T-helper 2 cell treated with Interferon-gamma antibody and Interleukin-4, amounts not matched to agents 5 μg/mL and 100 μg/mL, for 36 hours (primary cell): ENCODE results near the gene NOTCH2.
A peak's percentile ranks its signal among the peaks of the same experiment; 100 is the strongest.

Experiments
- DNase-seq: peaks from one replicate; pipeline ENCODE4 v3.0.0; 2021; ENCODE audit warnings: low spot score
- H3K27ac Mint-ChIP-seq: one replicate; pipeline ENCODE4 v1.8.0; 2021; ENCODE audit warnings: mild to moderate bottlenecking, mixed read lengths
- H3K27me3 Mint-ChIP-seq: one replicate; pipeline ENCODE4 v1.8.0; 2021; ENCODE audit warnings: low read depth, mixed read lengths
- H3K36me3 Mint-ChIP-seq: one replicate; pipeline ENCODE4 v1.8.0; 2021; ENCODE audit warnings: low read depth, mixed read lengths
- H3K4me1 Mint-ChIP-seq: one replicate; pipeline ENCODE4 v1.8.0; 2021; ENCODE audit warnings: low read depth, mixed read lengths
- H3K4me3 Mint-ChIP-seq: one replicate; pipeline ENCODE4 v1.8.0; 2022; ENCODE audit warnings: mild to moderate bottlenecking, moderate library complexity, mixed read lengths
- H3K9me3 Mint-ChIP-seq: one replicate; pipeline ENCODE4 v1.8.0; 2021; ENCODE audit warnings: mixed read lengths

Gene NOTCH2

GRCh38 chr1:119885903-119886783, 183.3 kb downstream of the NOTCH2 start:
- Mint-ChIP-seq H3K4me1 (peaks cover 2% of the 10 kb centered on the region), H3K4me3 (no peak overlapping the region), H3K27ac (no peak overlapping the region), H3K27me3 (peaks cover 28% of the 10 kb centered on the region), H3K36me3 (peaks cover 5% of the 10 kb centered on the region), H3K9me3 (peaks cover 10% of the 10 kb centered on the region)
- peak; percentile 32 for DNase-seq

GRCh38 chr1:119884711-119885110, 184.8 kb downstream of the NOTCH2 start:
- peaks cover 5% of the 10 kb centered on the region for H3K36me3 Mint-ChIP-seq
- peaks cover 38% of the 10 kb centered on the region for H3K27me3 Mint-ChIP-seq
- H3K9me3 Mint-ChIP-seq = peaks cover 10% of the 10 kb centered on the region
- H3K27ac Mint-ChIP-seq = no peak overlapping the region
- DNase-seq = no peak
- no peaks in the 10 kb centered on the region for H3K4me1 Mint-ChIP-seq
- H3K4me3 Mint-ChIP-seq = no peak overlapping the region

GRCh38 chr1:119883826-119884225, 185.6 kb downstream of the NOTCH2 start:
- H3K9me3 Mint-ChIP-seq = peaks cover 7% of the 10 kb centered on the region
- peaks cover 5% of the 10 kb centered on the region for H3K36me3 Mint-ChIP-seq
- H3K4me1 Mint-ChIP-seq = no peaks in the 10 kb centered on the region
- H3K4me3 Mint-ChIP-seq = no peak overlapping the region
- DNase-seq = no peak
- H3K27me3 Mint-ChIP-seq = peaks cover 32% of the 10 kb centered on the region
- H3K27ac Mint-ChIP-seq = no peak overlapping the region

GRCh38 chr1:119882132-119883049, 187.1 kb downstream of the NOTCH2 start:
- Mint-ChIP-seq H3K4me3 (no peak overlapping the region), H3K27ac (no peak overlapping the region), H3K4me1 (no peaks in the 10 kb centered on the region), H3K27me3 (peaks cover 31% of the 10 kb centered on the region), H3K36me3 (no peaks in the 10 kb centered on the region), H3K9me3 (no peaks in the 10 kb centered on the region)
- no peak for DNase-seq

GRCh38 chr1:119879510-119880434, 189.7 kb downstream of the NOTCH2 start:
- no peak for DNase-seq
- no peak overlapping the region for H3K27ac Mint-ChIP-seq
- H3K4me1 Mint-ChIP-seq = no peaks in the 10 kb centered on the region
- H3K9me3 Mint-ChIP-seq = no peaks in the 10 kb centered on the region
- H3K4me3 Mint-ChIP-seq = no peak overlapping the region
- no peaks in the 10 kb centered on the region for H3K36me3 Mint-ChIP-seq
- H3K27me3 Mint-ChIP-seq = peaks cover 23% of the 10 kb centered on the region

- no peak overlapping the region for H3K27ac Mint-ChIP-seq
- H3K27me3 Mint-ChIP-seq = peaks cover 28% of the 10 kb centered on the region
- no peaks in the 10 kb centered on the region for H3K36me3 Mint-ChIP-seq
- no peak overlapping the region for H3K4me3 Mint-ChIP-seq
- H3K9me3 Mint-ChIP-seq = no peaks in the 10 kb centered on the region
- no peak for DNase-seq
- no peaks in the 10 kb centered on the region for H3K4me1 Mint-ChIP-seq
Measured at GRCh38 chr1:119878171-119878570, 191.3 kb downstream of the NOTCH2 start.

- DNase-seq = no peak
- Mint-ChIP-seq H3K4me1 (peaks cover 5% of the 10 kb centered on the region), H3K27me3 (peaks cover 28% of the 10 kb centered on the region), H3K36me3 (no peaks in the 10 kb centered on the region), H3K27ac (no peak overlapping the region), H3K4me3 (no peak overlapping the region), H3K9me3 (no peaks in the 10 kb centered on the region)
Measured at GRCh38 chr1:119874186-119874585, 195.3 kb downstream of the NOTCH2 start.

GRCh38 chr1:119873135-119874015, 196.1 kb downstream of the NOTCH2 start:
- no peak overlapping the region for H3K4me3 Mint-ChIP-seq
- no peak overlapping the region for H3K27ac Mint-ChIP-seq
- peaks cover 7% of the 10 kb centered on the region for H3K4me1 Mint-ChIP-seq
- DNase-seq = no peak
- peaks cover 23% of the 10 kb centered on the region for H3K27me3 Mint-ChIP-seq
- H3K36me3 Mint-ChIP-seq = no peaks in the 10 kb centered on the region
- no peaks in the 10 kb centered on the region for H3K9me3 Mint-ChIP-seq

GRCh38 chr1:119871881-119872280, 197.6 kb downstream of the NOTCH2 start:
- Mint-ChIP-seq H3K27ac (no peak overlapping the region), H3K36me3 (no peaks in the 10 kb centered on the region), H3K4me3 (no peak overlapping the region), H3K4me1 (peaks cover 14% of the 10 kb centered on the region), H3K27me3 (peaks cover 21% of the 10 kb centered on the region), H3K9me3 (no peaks in the 10 kb centered on the region)
- DNase-seq = no peak

GRCh38 chr1:119870917-119871596, 198.4 kb downstream of the NOTCH2 start:
- H3K4me1 Mint-ChIP-seq = peaks cover 14% of the 10 kb centered on the region
- H3K27ac Mint-ChIP-seq = no peak overlapping the region
- no peaks in the 10 kb centered on the region for H3K36me3 Mint-ChIP-seq
- peaks cover 21% of the 10 kb centered on the region for H3K27me3 Mint-ChIP-seq
- peak overlapping the region; percentile 33 for H3K4me3 Mint-ChIP-seq
- DNase-seq = peak; percentile 33
- H3K9me3 Mint-ChIP-seq = no peaks in the 10 kb centered on the region

- Mint-ChIP-seq H3K9me3 (no peaks in the 10 kb centered on the region), H3K27me3 (peaks cover 28% of the 10 kb centered on the region), H3K36me3 (no peaks in the 10 kb centered on the region), H3K4me3 (no peak overlapping the region), H3K4me1 (peaks cover 14% of the 10 kb centered on the region), H3K27ac (no peak overlapping the region)
- DNase-seq = no peak
Measured at GRCh38 chr1:119869995-119870394, 199.5 kb downstream of the NOTCH2 start.

GRCh38 chr1:119868176-119868575, 201.3 kb downstream of the NOTCH2 start:
- no peak overlapping the region for H3K27ac Mint-ChIP-seq
- no peaks in the 10 kb centered on the region for H3K36me3 Mint-ChIP-seq
- no peak overlapping the region for H3K4me3 Mint-ChIP-seq
- DNase-seq = no peak
- H3K9me3 Mint-ChIP-seq = no peaks in the 10 kb centered on the region
- peaks cover 32% of the 10 kb centered on the region for H3K27me3 Mint-ChIP-seq
- H3K4me1 Mint-ChIP-seq = peaks cover 14% of the 10 kb centered on the region
